HG03045 (cell line): ENCODE measurements around the gene NDST1.
"Not testable (repeated sequence)": the region's sequence is repeated elsewhere in the genome, so short reads cannot be mapped to it uniquely, and the experiment has no call there.

ENCODE experiments used
- ATAC-seq: cut with Tn5 transposase; IDR thresholded peaks from one replicate; pipeline ENCODE4 v1.9.1; 2021; ENCODE audit warnings: mild to moderate bottlenecking, moderate library complexity; ENCODE audit not compliant: unreplicated experiment

NDST1 gene

DNA sequence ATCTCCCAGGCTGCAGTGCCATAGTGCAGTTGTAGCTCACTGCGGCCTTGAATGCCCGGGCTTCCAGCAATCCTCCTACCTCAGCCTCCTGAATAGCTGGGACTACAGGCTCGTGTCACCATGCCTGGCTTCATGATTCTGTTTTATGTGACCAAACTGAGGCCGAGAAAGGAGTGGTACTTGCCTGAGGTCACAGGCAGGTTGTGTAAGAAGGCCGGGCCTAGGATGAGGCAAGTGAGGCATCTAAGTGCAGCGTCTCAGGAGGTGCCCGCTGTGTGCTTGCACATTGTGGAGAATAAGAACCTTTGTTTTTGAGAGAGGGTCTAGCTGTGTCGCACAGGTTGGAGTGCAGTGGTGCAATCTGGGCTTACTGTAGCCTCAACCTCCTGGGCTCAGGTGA lies 2.1 kb upstream of the NDST1 start:
- ATAC-seq = no peak

DNA sequence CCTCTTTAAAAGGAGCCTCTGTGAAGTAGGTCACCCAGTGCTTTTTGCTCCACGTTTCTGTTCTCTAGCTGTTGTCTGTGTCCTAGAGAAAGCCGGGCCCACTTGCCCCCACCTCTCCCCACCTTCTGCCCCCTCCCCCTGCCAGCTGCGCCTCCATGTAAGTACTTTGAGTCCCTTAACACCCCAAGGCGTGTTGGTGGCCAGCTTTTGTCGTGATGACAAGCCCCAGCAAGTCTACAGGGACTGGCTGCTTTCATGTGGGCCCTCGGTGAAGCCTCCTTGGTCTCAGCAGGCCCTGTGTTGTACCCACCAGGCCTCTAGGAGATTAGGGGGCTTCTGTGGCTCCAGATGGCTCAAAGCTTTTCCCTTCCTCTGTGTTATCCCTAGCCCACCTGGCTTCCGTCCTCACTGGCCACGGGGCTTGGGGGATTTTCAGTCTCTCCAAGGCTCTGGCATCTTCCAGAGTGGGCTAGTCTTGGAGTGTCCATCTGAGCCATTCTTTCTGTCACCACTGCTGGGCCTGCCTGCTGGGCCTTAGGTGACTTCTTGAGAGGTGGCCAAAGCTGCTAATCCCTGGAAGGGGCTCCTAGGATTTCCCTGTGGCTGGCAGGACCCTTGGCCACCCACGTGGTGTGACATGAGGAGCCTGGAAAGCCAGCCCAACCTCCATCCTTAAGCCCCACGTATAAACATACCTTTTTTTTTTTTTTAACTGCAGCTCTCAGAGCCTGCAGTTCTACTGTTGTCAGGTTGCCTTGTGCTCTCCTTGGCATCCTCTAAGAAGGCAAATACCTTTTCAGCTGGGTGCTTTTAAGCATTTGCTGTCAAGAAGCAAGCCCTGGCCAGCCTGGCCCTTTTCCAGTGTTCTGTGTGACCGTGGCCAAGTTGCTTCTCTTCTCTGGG lies 1.1 kb upstream of the NDST1 start:
- no peak for ATAC-seq

DNA sequence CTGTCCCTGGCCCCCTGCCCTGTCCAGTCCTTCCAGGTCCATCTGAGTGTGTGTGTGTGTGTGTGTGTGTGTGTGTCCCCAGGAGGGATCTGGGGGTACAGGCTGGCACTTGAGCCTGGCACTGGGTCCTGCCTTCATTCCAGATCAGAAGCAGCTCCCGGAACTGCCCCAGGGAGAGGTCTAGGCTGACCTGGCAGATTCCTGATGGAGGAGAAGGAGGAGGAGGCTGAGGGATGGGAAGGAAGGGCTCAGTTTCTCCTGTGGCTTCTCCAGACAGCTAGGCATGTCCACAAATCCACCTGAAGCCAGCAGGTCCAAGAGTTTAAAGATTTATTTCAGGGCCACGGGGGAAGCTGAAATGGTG lies 328 bp downstream of the NDST1 start:
- no peak for ATAC-seq

DNA sequence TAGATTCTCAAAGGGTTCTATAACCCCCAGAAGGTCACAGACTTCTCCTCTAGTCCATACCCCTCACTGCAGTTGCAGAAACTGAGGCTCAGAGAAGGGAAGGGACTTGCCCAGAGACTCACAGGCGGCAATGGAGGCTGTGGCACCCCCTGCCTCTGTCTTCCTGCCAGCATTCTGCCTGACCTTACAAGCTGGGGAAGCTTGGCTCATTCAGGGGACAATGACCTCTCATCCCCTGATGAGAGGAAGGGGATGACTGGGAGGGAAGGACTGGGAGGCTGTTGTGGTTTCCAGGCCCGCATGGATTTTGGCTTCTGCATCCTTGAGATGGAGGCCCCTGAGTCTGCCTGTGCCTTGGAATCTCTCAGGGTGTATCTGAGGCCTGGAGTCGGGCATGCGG lies 897 bp downstream of the NDST1 start:
- ATAC-seq = no peak

DNA sequence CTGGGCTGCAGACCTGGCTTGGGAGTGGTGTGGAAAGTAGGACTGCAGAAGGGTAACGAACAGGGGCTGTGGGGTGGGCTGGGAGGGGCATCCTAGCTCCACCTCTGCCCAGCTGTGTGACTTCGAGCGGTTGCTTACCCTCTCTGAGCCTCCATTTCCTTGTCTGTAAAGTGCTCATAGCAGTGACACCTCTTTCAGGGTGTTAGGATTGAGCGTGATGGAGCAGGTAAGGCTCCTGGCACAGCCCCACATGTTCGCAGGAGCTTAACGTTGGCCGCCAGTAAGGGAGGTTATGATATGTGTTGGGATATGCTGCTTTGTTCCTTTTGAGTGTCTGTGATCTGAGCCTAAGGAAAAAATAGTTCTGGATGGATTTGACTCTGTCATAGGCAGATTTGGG lies 2.1 kb downstream of the NDST1 start:
- ATAC-seq = no peak

DNA sequence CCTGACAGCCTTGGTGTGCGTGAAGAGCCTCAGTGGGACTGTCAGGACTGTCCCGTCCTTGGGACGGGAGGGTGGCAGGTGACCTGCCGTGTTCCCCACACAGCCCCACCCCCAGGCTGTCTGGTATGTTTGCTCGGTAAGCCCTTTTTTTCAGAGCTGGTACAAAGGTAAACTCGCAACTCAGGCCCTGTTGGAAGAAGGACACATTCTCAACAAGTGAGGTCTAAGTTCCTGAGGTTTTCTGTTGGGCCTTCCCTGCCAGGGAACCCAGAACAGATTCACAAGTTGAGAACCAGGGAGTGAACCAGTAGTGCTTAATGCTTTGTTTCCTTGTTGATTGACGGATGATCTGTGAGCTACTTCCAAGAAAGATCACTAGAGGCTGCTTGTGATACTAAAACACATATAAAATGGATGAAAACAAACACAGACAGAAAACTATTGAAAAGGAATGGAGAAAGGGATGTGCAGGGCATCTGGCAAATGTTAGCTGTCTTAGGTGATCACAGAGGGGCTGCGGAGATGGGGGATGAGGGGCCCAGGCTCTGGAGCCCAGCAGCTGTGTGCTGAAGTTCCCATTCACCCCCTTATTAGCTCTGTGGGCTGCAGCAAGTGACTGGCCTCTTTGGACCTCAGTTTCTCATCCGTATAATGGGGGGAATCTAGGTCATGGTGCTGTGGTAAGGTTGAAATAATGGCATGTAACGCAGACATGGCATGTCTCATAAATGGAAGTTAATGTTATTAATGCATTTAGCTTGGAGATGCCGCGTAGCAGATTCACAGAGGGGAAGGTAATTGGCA lies 2.7 kb downstream of the NDST1 start:
- no peak for ATAC-seq

DNA sequence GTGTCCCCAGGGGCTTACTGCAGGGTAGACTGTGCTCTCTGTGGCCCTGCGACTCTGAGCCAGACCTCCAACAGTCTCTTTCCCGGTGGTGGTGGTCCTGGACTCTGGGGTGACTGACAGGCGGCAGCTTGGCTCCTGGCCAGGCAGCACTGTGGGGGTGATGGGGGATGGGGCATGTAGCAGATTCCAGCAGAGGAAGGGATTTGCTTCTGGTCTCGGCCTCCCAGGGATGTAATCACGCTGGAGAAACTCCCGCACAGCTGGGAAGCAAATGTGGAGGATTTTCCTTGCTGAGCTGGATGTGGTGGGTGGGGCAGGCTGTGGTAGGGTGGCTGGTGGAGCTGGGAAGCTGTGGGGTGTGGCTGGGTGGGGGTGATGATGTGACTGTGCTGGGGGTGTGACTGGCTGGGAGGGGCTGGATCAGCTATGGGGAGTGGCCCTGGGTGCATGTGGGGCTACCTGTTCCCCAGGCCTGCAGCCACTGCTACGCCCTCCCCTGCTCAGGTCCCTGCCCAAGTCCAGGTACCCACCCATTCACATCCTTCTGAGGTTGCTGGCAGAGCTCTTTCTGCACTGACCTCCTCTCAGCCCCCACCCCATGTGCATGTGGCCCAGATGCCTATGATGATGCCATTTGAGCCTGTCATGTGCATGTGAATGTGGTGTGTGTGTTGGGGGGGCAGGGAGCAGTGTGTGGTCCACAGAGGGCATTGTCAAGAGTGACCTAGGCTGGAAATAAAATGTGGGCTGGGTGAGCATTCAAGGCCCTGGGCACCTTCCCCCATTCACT lies 3.8 kb downstream of the NDST1 start:
- no peak for ATAC-seq

DNA sequence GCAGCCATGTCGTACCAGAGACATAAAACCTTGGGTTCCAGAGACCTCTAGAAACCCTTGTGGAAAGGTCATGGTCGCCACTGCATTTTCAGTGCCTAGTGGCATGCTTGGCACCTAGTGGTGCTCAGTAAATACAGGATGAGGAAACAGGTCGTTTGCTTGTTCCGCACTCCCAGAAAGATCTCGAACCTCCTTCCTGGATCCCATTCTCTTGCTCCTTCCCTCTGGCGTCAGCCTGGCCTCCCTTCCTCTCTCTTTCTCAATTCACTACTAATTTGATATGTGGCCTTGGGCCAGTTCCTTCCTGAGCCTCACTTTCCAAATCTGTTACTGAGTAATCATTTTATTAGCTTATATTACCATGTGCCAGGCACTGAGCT lies 4.4 kb downstream of the NDST1 start:
- ATAC-seq = no peak

DNA sequence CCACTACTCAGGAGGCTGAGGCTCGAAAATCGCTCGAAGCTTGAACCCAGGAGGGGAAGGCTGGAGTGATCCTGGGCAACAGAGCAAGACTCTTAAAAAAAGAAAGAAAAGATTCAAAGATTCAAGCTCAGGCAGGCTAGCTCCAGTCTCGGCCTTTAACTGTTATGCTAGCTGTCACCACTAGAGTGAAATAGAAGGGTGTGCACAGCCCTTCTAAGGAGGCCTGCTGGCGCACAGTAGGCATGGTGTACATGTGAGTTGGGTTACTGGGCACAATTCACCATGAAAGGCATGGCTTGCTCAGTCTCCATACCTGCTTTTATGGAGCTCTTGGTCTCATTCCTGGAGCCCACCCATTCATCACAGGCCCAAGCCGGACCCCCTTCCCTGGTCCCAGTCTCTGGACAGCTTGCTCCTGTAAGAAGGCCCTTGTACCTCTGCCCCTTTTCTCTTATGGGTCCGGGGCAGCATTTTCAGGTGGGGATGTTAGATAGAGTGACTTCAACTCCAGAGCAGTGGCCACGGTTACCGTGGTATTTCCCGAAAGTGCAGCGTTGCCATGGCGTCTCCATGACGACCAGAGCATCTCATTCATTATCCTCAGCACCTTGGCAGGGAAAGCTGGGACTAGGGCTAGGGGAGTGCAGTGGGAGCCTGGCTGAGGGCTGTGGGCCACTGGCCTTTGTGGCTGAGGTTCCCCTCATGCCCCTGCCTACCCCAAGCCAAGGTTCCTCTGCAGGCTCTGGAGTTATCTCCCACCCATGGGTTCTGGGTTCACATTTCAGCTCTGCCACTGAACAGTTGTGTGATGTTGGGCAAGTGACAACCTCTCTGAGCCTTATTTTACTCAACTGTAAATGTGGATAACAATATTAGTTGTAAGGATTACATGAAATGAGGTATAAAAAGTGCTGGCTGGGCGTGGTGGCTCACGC lies 5.7 kb downstream of the NDST1 start:
- ATAC-seq = no peak

DNA sequence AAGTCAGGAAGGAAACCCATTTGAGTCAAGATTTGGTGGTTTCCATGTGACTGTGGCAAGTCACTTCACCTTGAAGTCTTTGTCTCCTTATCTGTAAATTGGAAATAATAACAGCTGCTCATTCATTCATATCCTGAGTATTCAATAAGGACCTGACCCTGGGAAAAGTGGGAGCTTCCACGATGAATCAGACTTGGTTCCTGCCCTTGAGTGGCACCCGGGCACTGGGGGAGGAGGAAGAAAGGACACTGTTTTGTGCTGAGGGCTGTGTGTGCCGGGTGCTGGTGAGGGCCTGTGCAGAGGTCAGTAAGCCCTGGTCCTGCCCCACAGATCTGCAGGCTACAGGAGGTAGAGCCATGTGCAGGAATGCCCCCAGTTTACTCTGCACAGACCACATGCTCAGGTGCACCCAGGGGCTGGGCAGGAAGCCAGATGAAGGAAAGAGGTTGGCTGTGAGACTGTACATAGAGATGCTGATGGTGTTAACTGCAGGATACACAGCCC lies 6.8 kb downstream of the NDST1 start:
- ATAC-seq = no peak

DNA sequence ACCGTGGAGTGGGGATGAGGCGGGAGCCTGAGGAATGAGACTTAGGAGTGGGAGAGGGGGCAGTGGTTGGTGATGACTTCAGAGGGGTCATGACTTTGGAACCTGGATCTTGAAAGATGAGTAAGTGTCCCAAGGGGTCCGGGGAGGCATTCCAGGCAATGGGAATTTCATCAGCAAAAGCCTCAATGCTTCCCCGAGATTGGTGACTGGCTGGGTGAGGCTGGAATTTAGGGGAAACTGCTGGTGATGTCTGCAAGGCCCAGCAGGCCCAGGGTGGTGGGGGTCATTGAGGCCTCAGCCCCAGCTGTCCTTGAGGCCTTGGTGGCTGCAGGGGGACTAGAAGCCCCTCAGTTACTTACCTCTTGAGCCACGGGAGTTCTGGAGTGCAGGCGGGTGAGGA lies 7.5 kb downstream of the NDST1 start:
- ATAC-seq = no peak

DNA sequence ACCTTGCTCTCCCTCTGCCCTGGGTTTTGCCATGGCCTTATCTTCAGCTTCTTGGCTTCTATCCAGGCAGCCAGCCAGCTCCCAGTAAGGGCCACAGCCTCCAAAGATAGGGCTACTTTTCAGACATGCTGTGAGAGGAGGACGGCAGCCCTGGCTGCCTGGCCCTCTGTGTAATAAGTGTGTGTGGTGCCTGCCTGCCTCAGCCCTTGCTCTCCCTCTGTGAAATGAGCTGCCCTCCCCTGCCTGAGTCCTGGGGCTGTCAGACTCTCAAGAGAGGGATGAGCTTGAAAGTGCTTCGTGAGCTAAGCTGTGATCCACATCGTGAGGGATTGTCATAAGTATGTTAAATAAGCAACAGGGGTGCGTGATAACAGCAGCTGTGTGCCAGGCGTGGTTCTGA lies 8.1 kb downstream of the NDST1 start:
- ATAC-seq = no peak

DNA sequence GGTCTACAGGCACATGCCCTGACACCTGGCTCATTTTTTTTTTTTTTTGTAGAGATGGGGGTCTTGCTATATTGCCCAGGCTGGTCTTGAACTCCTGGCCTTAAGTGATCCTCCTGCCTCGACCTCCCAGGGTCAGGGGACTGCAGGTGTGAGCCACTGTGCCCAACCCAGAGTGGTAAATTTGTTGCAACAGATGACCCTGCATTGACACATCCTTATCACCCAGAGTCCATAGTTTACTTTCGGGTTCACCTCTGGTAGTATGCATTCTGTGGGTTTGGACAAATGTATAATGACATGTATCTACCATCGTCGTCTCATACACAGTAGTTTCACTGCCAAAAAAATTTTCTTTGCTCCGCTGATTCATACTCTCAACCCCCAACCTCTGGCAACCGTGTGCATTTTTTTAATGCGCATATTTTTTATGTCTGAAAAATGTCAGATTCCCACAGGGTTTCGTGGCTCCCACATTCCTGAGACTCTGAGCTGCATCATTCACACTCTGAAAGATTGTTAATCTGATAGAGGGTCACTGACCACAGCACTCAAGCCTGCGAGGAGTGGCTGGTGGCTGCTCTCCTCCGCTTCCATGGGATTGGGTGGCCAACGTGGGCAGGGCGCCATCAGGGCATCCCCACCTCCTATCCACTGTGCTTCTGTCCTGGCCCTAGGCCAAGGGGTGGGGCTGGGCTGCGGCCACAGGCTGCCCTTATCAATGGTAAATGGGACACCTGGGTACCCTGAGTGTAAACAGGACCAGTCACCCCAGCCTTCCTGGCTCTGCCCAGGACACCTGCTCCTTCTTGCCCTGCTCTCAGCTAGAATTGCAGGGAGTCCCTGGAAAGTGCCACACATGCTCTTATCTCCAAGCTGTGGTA lies 9.6 kb downstream of the NDST1 start:
- no peak for ATAC-seq

DNA sequence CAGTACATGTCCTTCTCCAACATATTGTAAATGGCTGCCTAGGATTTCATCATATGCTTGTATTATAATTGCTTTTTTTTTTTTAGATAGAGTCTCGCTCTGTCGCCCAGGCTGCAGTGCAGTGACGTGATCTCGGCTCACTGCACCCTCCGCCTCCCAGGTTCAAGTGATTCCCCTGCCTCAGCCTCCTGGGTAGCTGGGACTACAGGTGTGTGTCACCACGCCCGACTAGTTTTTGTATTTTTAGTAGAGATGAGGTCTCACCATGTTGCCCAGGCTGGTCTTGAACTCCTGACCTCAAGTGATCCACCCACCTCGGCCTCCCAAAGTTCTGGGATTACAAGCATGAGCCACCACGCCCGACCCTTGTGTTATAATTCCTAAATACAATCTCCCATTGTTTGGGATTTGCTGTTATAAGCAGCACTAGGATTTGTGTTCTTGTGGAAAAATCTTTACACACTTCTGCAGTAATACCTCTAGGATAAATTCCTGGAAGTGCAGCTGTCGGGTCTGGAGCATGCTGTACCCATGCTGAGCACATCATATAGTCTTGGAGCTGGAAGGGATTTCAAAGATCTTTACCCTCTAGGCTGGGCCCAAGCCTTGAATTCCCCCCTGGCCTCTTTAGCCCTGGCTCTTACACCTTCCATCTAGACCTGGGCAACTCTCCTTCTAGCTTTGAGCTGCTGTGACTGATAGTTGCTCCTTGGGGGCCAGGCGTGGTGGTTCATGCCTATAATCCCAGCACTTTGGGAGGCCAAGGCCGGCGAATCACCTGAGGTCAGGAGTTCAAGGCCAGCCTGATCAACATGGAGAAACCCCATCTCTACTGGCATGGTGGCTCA lies 11.0 kb downstream of the NDST1 start:
- ATAC-seq = not testable (repeated sequence)

DNA sequence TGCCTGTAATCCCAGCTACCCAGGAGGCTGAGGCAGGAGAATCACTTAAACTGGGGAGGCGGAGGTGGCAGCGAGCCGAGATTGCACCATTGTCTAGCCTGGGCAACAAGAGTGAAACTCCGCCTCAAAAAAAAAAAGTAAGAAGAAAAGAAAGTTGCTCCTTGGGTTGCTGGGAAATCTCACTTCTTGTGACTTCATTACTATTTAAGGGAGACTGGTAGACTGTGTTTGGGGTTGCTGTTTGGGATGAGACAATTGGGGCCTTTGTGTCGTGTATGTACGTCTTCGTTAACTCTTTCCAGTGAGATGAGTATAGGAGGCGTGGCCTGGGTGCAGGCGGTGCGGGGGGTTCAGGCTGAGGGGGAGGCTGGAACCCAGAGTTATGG lies 11.6 kb downstream of the NDST1 start:
- no peak for ATAC-seq

DNA sequence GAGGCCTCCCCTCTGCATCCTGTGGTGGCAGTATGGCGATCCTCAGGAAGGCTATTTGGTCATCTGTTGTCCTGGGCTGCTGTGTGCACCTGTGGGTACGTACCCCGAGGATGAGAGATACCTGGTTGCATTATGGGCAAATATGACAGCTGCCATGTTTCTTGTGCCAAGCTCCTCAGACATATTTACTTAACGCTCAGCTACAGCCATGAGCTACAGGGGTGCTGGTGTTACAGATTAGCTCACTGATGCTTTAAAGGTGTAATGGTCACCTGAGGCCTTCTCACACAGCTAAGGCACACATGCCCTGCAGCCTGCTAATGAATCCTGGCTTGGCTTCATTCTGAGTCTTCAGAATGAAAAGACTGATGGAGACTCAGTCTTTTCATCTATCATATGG lies 12.0 kb downstream of the NDST1 start:
- ATAC-seq = no peak

DNA sequence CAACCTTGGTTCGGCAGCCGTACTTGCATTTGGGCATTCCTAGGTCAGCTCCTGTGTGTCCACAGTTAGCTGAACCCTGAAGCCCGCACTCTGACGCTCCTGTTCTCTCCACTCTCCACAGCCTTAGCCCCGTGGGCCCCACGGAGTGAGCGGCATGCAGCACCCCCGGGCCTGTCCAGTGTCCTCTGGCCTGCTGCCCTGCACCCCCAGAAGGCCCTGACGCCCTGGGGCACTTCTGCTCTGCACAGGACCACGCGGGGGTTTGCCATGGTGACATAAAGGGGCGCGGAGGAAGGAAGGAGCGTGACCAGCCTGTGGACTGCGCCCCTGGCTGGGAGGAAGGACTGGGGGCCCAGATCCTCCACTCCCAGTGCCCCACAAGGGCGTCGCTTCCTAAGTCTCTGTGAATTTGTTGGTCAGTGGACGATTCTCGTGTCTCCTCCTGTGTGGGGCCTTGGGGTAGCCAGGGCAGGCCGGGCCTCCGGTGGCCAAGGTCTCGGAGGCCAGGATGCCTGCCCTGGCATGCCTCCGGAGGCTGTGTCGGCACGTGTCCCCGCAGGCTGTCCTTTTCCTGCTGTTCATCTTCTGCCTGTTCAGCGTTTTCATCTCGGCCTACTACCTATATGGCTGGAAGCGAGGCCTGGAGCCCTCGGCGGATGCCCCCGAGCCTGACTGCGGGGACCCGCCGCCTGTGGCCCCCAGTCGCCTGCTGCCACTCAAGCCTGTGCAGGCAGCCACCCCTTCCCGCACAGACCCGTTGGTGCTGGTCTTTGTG lies 13.0 kb downstream of the NDST1 start:
- ATAC-seq = no peak

DNA sequence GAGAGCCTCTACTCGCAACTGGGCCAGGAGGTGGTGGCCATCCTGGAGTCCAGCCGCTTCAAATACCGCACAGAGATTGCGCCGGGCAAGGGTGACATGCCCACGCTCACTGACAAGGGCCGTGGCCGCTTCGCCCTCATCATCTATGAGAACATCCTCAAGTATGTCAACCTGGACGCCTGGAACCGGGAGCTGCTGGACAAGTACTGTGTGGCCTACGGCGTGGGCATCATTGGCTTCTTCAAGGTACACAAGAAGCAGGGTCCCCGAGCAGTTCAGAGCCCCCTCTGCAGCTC lies 13.5 kb downstream of the NDST1 start:
- ATAC-seq = no peak
